Stimulated activated CD4-positive, alpha-beta T cell treated with anti-CD3 and anti-CD28 coated beads, Interleukin-4, amount 100 ng/mL, for 4 hours (primary cell): Measurements from ENCODE around the gene HERC4.
"Not testable (repeated sequence)": the region's sequence is repeated elsewhere in the genome, so short reads cannot be mapped to it uniquely, and the experiment has no call there.

ENCODE experiments used
- DNase-seq, 2 experiments: peaks; one replicate each; pipeline ENCODE4 v3.0.0-alpha.2; 2020

Gene HERC4

GRCh38 chr10:67955614-67956013 lies 119.5 kb downstream of the HERC4 start:
- DNase-seq, result no peak

DNA sequence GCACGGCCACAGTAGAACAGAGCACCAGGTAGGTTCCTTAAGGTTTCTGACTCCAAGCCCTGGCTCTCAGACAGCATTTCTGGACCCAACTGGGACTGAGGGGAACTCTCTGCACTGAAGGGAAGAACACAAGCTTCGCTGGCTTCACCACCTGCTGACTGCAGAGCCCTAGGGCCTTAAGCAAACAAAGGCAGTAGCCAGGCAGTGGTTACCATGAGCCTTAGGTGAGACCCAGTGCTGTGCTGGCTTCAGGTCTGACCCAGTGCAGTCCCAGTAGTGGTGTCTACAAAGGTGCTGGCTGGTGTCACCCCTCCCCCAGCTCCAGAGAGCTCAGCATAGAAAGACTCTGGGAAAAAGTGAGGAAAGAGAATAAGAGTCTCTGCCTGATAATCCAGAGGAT lies 131.2 kb downstream of the HERC4 start:
- no peak for DNase-seq

DNA sequence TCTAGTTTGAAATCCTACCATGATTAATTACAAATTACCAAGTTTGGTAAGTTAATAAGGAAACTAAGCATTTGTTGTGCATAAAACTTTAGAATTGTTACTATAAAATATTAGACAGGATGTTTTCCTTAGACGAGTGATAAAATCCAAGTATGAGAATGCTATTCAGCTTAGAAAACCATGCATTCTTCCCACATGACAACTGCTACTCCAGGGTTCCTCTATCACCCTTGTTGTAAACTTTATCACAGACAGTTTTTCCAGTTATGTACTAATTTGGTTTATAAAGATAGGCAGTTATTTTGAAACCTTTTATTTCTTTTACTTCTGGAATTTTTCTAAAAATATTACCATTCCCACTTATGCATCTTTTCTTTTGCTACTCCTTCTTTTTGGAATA lies 138.7 kb downstream of the HERC4 start:
- no peak for DNase-seq

GRCh38 chr10:67935223-67935622 lies 139.9 kb downstream of the HERC4 start:
- DNase-seq, result no peak

DNA sequence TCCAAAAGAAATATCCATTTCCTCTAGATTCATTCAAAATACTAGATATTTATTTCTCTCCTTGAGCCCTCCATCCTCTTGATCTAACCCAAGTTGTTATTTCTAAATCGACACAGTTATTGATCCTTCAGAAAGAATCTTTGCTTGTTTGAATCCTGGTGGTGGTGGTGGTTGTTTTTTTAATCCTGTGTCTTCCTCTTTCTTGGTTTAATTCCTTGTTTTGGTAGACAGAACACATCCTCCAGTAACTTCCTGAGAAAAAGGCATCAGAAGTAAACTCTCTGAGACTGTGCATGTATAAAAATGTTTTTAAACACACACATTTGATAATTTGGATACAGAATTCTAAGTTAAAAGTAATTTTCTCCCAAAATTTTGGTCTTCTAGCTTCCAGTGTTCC lies 140.7 kb downstream of the HERC4 start:
- DNase-seq, result no peak

- no peak for DNase-seq
These were observed 141.9 kb downstream of the HERC4 start for GRCh38 chr10:67933199-67933598.

- no peak for DNase-seq
These were observed 148.1 kb downstream of the HERC4 start for GRCh38 chr10:67926951-67927350.

DNA sequence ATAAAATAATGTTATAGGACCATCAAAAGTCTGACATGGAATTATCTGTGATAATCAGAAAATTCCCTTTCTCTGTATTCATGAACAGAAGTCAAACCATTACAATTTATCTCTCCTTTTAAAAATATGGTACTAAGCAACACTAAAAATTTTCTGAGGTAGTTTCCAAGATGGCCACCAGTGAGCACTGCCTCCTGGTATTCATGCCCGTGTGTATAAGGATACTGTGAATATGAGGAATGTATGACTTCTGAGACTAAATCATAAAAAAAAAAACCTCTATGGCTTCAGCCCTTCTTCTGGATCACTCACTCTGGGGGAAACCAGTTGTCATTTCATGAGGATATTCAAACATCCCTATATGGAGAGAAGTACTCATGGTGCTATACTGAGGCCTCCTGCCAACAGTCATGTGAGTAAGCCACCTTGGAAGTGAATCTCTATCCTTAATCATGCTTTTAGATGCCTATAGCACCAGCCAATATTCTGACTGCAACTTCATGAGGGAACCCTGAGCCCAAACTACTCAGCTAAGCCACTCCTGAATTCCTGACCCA lies 149.6 kb downstream of the HERC4 start:
- no peak for DNase-seq

- no peak for DNase-seq
These were observed 150.9 kb downstream of the HERC4 start for GRCh38 chr10:67924136-67924535.

GRCh38 chr10:67923551-67923950 lies 151.5 kb downstream of the HERC4 start:
- no peak for DNase-seq

GRCh38 chr10:67921065-67921464 lies 154.0 kb downstream of the HERC4 start:
- DNase-seq, result no peak

- DNase-seq, result no peak
These were observed 157.4 kb downstream of the HERC4 start for GRCh38 chr10:67917679-67918078.

DNA sequence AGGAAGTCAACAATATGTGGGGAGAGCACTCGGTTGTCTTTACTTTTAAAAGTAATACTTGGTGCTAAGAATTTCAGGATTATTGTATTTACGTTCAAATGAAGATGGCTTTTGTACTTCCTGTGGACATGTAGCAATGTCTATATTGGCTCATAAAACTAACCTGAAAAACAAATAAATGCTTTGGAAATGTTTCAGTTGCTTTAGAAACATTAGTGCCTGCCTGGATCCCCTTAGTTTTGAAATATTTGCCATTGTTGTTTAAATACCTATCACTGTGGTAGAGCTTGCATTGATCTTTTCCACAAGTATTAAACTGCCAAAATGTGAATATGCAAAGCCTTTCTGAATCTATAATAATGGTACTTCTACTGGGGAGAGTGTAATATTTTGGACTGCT lies 157.9 kb downstream of the HERC4 start:
- DNase-seq, result no peak

- no peak for DNase-seq
These were observed 160.2 kb downstream of the HERC4 start for GRCh38 chr10:67914777-67915340.

DNA sequence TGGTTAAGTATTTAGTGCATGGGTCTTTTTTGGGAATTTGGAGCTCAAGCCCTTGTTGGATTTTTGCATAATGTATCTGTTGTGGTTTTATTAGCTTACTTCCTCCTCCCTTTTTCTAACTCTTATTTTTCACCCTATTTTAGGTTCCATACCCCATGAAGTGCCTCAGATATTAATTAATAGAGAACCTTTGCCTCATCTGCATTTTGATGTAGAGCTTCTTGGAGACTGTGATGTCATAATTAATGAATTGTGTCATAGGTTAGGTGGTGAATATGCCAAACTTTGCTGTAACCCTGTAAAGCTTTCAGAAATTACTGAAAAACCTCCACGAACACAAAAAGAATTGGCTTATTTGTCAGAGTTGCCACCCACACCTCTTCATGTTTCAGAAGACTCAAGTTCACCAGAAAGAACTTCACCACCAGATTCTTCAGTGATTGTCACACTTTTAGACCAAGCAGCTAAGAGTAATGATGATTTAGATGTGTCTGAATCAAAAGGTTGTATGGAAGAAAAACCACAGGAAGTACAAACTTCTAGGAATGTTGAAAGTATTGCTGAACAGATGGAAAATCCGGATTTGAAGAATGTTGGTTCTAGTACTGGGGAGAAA lies 162.6 kb downstream of the HERC4 start:
- no peak for DNase-seq

- no peak for DNase-seq
These were observed 171.5 kb downstream of the HERC4 start for GRCh38 chr10:67903581-67903980.

DNA sequence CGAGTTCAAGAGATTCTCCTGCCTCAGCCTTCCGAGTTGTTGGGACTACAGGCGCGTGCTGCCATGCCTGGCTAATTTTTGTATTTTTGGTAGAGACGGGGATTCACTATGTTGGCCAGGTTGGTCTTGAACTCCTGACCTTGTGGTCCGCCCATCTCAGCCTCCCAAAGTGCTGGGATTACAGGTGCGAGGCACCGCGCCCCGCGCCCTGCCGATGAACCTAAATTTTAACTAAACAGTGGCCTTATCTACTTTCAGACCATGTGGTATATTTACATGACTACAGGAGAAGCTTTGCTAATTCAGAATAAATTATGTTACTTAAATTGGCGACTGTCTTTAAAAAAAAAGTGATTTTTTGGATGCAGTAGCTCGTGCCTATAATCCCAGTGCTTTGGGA lies 181.4 kb downstream of the HERC4 start:
- DNase-seq, result no peak

DNA sequence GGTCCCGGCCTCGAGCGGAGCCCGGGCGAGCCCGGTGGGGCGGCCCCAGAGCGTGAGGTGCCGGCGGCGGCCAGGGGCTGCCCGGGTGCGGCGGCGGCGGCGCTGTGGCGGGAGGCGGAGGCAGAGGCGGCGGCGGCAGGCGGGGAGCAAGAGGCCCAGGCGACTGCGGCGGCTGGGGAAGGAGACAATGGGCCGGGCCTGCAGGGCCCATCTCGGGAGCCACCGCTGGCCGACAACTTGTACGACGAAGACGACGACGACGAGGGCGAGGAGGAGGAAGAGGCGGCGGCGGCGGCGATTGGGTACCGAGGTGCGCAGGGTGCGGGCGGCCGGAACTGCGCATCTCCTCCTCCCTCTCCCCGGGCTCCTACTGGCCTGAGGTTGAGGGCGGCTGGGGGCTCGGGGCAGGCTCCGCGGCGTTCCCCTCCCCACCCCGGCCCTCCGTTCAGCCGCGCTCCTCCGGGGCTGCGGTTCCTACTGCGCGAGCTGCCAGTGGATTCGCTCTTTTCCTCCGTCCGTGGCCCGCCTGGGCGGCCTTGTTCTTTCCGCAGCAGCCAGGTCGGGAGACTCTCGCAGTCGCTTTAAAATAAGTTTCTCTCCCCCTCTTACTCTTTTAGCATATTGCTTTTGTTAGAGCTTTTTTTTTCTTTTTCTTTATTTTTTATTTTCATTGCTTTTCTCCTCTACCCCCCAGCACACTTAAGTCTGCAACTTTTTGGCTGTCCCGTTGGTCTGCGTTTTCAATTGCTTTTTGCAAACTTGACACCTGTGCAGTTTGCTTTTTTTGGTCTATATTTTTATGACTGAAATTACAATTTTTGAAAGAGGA lies 190.0 kb downstream of the HERC4 start:
- peak; percentile 64 to 69 for DNase-seq

DNA sequence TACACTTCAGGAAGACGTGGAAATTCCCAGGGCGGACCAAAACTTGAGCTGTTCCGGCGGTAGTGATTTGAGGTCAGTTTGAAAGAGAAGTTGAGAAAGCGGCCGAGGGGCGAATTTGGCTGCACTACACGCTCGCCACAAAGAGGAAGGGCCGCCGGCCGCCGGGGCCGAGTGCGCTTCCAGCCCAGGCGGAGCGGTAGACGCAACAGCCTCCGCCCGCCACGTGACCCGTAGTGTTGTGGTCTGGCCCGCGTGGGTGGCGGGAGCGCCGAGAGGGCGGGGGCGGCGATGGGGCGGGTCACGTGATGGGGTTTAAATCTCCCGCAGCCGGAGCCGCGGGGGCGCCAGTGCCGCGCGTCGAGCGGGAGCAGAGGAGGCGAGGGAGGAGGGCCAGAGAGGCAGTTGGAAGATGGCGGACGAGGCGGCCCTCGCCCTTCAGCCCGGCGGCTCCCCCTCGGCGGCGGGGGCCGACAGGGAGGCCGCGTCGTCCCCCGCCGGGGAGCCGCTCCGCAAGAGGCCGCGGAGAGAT lies 190.7 kb downstream of the HERC4 start, which contains the start of gene SIRT1:
TSS of gene SIRT1 (plus strand) at position 344 of the 529 bp plus-strand sequence. CDS start at position 410, 66 bp downstream.
- peak; percentile 92 to 94 for DNase-seq

GRCh38 chr10:67883710-67884312 lies 191.3 kb downstream of the HERC4 start:
- DNase-seq, result no peak

GRCh38 chr10:67878133-67878532 lies 196.9 kb downstream of the HERC4 start:
- no peak for DNase-seq

GRCh38 chr10:67877421-67877820 lies 197.7 kb downstream of the HERC4 start:
- DNase-seq, result not testable (repeated sequence)
